Measurements from ENCODE around the gene SPAG8.
A peak's percentile ranks its signal among the peaks of the same experiment; 100 is the strongest.

Gene SPAG8, protein sequence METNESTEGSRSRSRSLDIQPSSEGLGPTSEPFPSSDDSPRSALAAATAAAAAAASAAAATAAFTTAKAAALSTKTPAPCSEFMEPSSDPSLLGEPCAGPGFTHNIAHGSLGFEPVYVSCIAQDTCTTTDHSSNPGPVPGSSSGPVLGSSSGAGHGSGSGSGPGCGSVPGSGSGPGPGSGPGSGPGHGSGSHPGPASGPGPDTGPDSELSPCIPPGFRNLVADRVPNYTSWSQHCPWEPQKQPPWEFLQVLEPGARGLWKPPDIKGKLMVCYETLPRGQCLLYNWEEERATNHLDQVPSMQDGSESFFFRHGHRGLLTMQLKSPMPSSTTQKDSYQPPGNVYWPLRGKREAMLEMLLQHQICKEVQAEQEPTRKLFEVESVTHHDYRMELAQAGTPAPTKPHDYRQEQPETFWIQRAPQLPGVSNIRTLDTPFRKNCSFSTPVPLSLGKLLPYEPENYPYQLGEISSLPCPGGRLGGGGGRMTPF

DNA sequence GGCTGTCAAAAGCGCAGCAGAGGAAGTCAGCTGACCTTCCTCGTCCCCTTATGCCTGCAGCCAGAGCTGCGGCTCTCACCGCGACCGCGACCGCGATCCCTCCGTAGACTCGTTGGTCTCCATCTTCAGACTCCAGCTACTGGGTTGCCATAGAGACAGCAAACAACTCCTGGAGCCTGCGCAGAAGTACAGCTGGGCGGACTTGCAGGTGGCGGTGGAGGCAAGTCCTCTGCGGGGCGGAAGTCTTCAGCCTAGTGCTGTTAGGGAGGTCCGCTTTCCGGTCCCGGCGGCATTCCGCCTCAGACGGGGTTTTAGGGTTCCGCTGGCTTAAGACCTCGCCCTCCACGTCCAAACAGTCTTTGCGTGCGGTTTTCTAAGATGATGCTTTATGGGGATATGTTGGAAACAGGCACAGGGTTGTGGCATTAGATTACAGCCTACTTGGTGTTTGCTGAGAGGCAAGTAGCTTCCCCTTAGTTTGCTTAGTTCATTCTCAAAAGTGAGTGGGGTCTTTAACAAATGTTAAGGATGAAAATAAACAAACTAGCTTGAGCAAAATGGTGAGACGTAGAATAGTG is at the start of gene SPAG8:
Gene SPAG8 (minus strand): TSS at position 238 of the 578 bp plus-strand sequence. CDS start 115 bp downstream, at position 123.
- DNase-seq (ENCODE audit: low read depth): peak; percentile 35

DNA sequence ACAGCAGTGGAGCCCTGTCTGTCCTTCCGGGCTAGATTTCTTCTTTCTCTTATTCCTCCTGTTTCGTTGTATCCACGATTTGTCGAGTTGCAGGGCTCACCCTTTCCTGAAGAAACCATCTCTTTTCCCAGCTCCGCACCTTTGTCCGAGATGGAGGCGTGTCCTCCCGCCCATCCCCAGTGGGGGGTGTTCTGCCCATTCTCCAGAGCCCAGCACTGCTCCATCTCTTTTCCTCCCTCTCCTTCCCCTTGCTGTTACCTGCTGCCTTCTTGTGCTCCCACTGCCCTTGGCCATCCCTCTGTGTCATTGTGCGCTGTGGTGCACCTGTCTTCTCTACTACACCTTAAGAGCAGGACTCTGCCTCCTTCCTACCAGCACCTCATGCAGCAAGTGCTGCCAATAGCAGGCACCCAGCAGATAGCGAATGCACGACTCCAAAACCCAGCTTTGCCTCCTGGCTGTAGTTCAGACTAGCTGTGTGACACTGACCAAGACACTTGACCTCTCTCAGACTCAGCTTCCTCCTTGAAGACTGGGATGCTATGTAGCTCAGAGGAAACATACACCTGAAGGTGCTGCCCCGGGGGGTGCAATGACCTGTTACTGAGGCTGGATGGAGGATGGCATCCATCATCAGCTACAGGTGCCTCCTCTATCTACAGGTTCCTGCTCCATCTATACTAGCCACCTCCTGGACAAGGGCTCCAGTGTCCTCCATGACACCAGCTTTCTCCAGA is 49.3 kb upstream of the SPAG8 start:
- DNase-seq (ENCODE audit: low read depth): no peak

DNA sequence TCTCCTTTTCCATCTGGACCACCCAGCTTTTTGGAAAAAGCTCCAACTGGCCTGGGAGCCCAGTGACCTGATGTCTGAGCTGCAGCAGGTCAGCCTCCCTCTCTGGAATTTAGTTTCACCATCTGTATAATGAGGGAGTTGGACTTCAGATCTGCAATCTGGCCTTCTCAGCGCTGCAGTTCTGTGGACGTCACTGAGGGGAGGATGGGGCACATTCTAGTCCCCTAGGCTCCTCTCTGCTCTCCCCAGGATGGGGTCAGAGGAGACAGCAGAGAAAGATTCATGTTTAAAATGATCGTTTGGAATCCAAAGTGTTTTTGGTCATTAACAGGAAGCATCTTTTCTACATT is 47.9 kb upstream of the SPAG8 start:
- DNase-seq (ENCODE audit: low read depth): no peak

DNA sequence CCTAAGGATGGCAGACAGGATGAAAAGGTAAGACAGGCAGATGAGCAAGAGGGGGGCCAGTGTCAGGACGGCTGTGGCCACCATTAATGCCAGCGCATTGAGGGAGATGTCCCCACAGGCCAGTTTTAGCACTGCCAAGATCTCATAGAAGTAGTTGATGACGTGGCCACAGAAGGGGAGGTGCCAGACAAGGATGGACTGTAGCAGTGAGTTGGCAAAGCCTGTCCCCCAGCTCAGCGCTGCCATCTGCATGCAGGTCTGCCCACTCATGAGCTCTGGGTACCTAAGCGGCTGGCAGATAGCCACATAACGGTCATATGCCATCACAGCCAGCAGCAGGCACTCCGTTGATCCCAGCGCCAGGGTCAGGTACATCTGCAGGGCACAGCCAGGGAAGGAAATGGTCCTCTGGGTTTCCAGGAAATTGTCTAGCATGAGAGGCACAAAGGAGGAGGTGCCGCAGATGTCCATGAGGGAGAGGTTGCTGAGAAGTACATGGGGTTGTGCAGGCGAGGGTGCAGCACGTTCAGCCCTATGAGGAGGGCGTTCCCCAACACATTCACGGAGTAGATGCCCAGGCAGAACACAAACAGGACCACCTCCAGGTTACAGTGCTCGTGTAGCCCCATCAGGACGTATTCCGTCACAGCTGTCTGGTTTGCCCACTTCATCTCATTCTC is 47.4 kb upstream of the SPAG8 start:
- DNase-seq (ENCODE audit: low read depth): no peak

DNA sequence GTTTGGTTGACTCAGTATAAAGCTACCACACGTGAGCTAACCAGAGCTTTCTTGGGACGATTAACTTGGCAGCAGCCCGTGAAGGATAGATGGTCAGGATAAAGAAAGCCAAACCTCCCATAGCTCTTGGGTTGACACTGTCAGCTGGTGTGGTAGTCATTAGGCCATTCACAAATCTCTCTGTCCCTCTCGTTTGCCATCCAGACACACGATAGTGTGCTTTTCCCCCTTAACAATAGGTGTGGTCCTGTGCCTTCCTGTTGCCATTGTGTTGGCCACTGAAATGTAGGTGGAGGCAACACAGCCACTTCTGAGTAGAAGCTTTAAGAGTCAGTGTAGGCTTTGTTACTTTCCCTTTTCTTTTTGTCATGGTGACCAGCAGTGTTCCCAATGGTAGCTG is 46.4 kb upstream of the SPAG8 start:
- DNase-seq (ENCODE audit: low read depth): no peak

DNA sequence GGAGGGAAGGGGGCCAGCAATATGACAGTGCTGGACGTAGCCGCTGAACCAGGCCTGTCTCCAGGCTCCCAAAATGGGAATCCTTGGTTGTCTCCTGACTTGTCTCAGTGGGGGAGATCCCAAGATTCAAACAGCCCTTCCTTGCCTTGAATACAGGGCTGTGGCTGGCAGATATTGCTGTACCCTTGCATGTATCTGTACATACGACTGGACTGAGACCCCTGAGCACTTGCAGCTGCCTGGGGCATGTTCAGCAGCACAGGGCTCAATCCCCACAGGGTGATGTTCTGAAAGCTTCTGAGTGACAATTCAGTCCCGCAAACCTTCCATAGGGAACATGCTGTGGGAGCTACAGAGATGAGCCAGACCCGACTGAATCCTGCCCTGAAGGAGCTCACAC is 44.8 kb upstream of the SPAG8 start:
- no peak for DNase-seq (ENCODE audit: low read depth)

DNA sequence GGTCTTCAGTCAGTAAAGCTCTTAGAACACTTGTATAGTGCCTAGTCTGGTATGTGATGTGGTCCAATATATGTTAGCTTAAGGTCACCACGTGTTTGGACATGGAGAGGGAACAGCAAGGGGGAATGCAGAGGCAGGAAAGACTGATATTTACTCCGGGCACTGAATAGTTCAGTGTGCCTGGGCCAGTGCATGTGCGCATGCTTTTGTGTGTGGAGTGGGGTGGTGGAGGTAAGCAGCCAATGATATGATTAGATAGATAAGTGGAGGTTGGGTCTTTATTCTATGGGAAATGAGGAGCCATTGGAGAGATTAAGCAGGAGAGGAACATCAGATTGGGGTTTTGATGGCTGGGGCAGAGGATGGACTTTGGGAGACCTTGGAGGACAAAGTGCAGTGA is 44.1 kb upstream of the SPAG8 start:
- DNase-seq (ENCODE audit: low read depth): no peak

DNA sequence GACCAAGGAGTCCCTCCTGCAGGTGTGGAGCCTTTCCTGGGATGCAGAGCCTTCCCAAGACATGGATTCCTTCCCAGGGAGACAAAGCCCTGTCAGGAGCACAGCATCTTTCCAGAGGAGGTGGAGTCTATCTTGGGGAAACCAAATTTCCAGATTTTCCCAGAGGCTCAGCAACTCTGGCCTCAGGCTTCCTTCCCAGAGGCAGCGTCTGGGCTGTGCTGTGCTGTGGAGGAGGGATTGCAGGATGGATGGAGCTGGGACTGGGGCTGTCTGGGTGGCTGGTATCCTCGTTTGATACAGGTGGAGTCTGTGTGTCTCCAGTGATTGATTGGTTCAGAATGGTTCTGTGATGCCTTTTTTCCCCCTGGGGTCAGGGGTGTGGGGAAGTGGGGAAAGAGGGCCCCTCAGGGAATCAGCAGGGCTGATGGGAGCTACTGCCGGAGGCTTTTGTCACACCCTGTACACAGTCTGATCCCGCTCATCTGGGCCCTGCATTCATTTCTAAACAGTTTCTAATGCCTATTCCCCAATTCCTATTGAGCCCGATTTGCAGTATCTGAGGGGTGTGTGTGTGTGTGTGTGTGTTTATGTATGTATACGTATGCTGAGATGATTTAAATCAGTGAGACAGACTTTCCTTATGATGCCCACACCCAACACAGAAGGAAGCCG is 42.2 kb upstream of the SPAG8 start:
- DNase-seq (ENCODE audit: low read depth): no peak

DNA sequence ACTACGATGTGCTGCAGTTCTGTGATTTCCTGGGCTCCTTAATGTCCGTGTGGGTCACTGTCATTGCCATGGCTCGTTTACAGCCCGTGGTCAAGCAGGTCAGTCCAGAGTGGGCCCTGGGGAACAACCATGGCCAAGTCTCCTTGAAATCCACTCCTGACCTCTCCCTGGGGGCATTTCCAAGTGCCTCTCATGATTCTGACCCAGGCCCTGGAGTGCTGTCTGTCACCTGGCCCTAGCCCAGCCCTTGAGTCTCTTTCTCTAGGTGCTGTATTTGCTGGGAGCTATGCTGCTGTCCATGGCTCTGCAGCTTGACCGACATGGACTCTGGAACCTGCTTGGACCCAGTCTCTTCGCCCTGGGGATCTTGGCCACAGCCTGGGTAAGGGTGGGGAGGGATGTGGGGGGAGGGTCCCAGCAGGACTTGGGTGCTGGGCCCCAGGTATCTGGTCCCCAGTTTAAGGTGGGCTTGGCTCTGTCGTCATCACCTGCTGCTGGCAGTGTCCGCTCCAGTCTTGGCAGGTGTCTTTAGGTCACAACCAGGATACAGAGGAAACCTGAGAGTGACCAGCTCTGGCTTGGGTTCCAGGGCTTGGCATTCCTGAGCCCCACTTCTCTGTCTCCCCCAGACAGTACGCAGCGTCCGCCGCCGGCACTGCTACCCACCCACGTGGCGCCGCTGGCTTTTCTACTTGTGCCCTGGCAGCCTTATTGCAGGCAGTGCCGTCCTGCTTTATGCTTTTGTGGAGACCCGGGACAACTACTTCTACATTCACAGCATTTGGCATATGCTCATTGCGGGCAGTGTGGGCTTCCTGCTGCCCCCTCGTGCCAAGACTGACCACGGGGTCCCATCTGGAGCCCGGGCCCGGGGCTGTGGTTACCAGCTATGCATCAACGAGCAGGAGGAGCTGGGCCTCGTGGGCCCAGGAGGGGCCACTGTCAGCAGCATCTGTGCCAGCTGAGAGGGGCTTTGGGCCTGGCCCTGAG is 41.1 kb upstream of the SPAG8 start:
- DNase-seq (ENCODE audit: low read depth): no peak

DNA sequence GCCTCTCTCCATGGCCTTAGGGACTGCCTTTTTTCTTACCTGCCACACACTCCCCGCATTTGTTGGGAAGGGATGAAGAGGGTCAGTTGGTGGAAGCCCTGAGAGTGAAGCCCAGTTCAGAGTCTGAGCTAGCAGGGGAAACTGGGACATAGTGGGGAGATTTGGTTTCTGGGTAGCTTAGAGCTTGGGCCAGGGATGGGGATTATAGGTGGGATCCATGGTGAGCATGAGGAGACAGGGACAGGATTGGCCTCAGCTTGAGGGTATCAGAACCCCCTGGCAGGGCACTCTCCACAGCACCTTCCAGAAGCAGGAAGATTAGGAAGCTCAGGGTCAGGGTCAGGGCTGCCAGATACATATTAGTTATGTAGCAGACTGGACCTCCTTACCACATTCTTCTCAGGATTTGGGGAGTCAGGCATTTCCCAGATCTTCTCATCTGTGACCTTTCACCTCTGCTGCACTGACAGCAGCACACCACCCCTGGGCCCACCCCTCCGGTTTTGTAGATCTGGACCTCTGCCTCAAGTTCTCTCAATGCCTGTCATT is 40.3 kb upstream of the SPAG8 start:
- DNase-seq (ENCODE audit: low read depth): no peak

DNA sequence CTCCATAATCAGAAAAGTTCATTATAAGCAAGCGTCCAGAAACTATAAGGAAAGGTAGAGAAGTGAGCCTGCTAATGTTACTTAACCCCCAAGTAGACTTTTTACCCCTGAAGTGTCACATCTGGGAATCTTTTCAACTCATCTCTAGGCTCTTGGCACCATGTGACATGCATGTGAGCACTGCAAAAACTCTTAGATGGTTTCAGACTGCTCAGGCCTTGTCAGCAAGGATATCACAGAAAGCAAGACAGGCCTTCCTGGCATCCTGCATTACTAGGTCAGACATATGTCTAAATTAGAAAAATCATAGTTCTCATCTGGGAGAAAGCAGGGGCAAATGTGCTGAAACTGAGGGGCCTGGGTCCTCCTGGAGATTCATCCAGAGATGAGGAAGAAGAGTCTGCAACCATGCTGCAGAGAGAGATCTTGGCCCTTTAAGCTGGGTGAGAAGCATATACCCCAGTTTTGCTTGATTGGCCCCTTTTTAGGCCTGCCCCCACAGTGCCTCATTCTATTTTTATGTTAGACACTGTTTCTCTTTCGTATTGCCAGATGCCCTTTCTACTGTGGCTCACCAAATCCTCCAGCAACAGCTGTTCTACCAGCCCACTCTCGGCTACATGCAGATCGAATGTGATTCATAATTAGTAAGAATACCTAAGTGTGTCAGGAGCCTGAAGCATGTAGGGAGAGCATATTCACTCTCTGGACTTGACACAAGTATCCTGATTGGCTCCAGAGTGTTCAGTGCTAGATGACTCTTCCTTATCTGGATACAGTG is 35.9 kb upstream of the SPAG8 start:
- DNase-seq (ENCODE audit: low read depth): peak; percentile 47

DNA sequence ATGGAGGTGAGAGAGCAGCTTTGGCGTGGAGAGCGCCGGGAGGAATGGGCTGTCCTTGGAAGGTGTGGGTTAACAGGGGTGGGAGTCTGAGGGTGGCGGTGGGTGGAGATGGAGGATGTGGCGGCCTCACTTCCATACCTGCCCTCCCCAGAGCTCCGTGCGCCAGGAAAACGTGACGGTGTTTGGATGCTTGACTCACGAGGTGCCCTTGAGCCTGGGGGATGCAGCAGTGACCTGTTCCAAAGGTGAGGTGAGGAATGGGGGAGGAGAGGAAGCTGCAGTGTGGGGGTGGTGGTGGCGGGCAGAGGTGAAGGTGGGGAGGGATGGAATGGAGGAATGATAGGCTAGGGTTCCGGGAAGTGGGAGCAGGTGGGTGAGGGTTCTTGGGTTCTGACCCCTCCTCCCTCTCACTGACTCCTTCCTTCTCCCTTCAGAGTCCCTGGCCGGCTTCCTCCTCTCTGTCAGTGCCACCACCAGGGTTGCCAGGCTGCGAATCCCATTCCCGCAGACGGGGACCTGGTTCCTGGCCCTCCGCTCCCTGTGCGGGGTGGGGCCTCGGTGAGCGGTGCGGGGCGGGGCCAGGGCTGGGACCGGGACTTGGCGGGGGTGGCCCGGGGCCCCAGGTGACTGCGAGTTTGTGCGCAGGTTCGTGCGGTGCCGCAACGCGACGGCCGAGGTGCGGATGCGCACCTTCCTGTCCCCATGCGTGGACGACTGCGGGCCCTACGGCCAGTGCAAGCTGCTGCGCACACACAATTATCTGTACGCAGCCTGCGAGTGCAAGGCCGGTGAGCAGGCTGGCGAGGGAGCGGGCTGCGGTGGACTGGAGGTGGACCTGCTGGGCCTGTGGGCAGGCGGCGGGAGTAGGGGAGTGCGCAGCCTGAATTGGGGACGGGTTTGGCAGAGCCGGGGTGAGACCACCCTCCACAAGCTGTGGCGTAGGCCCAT is 34.0 kb upstream of the SPAG8 start:
- no peak for DNase-seq (ENCODE audit: low read depth)

DNA sequence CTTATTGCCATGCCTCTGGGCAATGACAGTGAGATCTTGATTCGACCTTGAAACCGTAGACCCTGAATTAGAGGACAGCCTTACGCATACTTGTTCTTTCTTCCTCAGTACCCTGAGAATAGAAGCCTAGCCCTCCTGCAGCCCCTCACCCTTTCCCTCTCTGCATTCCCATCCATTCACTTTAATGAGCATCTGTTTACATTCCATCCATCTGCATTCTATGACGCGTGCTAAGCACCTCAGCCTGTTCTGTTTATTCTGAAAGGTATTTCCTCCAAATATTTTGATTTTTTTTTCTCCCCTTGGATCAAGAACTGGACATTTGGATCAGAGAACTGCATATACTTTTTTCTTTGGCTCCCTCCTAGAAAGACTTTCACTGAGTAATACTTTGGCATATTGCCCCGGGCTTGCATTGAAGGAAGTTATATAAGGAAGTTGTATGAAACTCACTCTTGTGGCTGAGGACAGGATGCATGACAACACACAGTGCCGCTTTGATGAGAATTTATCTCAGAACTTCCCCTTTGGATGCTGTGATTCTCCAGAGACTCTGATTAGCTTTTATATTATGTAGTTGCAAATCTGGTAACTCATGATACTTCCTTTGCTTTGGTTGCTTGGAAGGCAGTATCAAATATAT is 32.7 kb upstream of the SPAG8 start:
- peak; percentile 72 for DNase-seq (ENCODE audit: low read depth)

DNA sequence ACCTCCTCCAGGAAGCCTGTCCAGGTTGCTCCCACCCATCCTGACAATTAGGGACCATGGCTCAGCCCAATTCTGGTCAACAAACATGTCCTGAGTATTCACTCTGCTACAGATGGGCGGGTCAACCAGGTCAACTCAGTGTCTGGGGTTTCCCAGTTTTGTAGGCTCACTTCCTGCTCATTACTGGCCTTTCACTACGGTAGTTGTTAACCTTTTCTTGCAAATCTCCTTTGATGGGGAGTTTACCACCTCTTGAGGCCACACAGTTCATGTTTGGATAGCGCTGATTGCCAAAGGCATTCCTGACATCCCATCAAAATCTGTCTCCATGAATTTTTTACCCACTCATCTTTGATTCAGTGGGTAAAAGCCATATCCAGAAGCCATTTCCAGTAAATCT is 30.7 kb upstream of the SPAG8 start:
- DNase-seq (ENCODE audit: low read depth): no peak

DNA sequence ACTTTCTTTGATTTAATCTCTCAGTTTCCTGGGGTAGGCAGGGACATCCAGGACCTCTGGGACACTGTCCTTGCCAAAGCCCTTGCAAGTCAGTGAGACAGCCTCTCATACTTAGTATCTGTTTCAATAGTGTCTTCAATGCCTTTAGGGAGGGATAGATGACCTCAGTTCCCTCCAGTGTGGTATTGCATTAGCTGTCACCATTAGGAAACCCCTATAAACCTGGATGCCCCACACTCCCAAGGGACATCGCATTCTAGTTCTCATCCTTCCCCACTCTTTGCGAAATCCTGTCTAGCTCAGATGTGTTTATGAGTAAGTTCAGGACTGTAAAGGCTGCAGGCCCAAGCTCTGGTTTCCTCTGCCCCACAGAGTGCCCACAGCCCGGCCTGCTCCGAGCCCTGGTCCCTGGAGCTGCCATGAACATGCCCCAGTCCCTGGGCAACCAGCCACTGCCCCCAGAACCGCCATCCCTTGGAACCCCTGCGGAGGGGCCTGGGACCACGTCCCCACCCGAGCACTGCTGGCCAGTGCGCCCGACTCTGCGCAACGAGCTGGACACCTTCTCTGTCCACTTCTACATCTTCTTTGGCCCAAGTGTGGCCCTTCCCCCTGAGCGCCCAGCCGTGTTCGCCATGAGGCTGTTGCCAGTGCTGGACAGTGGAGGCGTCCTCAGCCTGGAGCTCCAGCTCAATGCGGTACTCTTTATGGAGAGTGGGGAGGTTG is 30.1 kb upstream of the SPAG8 start:
- DNase-seq (ENCODE audit: low read depth): no peak

DNA sequence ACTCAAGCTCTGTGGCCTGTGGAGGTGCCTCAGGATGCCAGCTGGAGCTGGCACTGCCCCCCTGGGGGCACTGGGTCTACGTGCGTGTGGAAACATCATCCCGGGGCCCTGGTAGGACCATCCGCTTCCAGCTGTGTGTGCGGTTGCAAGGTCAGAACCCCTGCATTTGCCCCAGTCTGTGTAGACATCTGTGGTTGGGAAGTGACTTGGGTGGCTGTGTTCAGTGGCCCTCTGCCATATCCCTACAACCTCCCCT is 29.5 kb upstream of the SPAG8 start:
- no peak for DNase-seq (ENCODE audit: low read depth)

DNA sequence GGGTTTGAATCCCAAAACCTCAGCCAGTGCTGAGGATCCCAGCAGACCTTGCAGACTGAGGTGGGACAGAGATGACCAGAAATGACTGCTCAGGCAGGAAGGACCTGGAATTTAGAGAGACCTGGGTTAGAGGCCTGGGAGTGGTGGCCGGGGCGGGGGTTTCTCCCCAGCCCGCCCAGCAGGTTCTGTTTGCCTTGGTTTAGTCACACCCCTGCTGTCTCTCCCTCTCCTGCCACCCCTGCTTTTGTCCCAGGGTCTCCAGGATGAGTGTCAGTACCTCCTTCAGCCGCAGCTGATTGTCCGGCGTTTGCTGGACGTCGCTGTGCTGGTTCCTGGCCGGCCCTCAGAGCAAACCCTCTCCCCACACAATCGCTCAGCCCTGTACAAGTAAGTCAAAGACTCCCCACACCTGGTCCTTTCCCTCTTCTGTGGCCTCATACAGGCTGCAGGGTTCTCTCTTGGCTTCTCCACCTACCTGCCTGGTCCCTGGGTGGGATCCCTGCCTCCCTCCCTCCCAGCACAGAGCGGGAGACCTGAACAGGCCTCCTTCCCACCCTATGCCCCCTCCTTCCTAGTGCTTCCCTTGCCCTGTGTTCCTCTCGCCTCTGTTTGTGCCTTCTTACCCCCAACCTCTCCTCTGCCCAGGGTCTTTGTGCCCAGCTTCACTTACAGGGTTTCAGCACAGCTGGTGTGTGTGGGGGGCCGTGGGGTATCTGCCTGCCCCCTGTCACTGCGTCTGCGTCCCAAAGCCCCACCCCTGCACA is 29.0 kb upstream of the SPAG8 start:
- no peak for DNase-seq (ENCODE audit: low read depth)
